RWPE2 (cell line): Measurements from ENCODE around the gene SP110.
"Not testable (repeated sequence)": the region's sequence is repeated elsewhere in the genome, so short reads cannot be mapped to it uniquely, and the experiment has no call there.

Experiments
- ATAC-seq: fragments of 200-7000 bp; cut with Tn5 transposase; 3 replicates; pipeline ENCODE4 v1.9.1; 2021; ENCODE audit warnings: low read depth
- DNase-seq: peaks from one replicate; pipeline ENCODE4 v3.0.0-alpha.2; 2020; ENCODE audit warnings: low spot score
- H3K27ac ChIP-seq: fragments of 450-650 bp; 2 replicates; pipeline ENCODE4 v1.5.1; 2017; ENCODE audit warnings: mild to moderate bottlenecking; ENCODE audit not compliant: poor library complexity, severe bottlenecking
- H3K27me3 ChIP-seq: fragments of 250-450 bp; sonication (Bioruptor Pico); 2 replicates; pipeline ENCODE4 v1.5.1; 2021; ENCODE audit warnings: mild to moderate bottlenecking, moderate library complexity; ENCODE audit not compliant: insufficient read depth, poor library complexity, severe bottlenecking
- H3K36me3 ChIP-seq: fragments of 250-450 bp; sonication (Bioruptor Pico); 2 replicates; pipeline ENCODE4 v1.5.1; 2020; ENCODE audit warnings: low read depth, mild to moderate bottlenecking, moderate library complexity
- H3K4me1 ChIP-seq: fragments of 250-450 bp; sonication (Bioruptor Pico); 2 replicates; pipeline ENCODE4 v1.5.1; 2021; ENCODE audit warnings: mild to moderate bottlenecking, moderate library complexity; ENCODE audit not compliant: insufficient read depth, poor library complexity, severe bottlenecking
- H3K4me3 ChIP-seq: fragments of 250-450 bp; sonication (Bioruptor Pico); 2 replicates; pipeline ENCODE4 v1.5.1; 2021; ENCODE audit warnings: mild to moderate bottlenecking, moderate library complexity; ENCODE audit not compliant: severe bottlenecking
- H3K9me3 ChIP-seq: fragments of 250-450 bp; sonication (Bioruptor Pico); 2 replicates; pipeline ENCODE4 v1.5.1; 2021; ENCODE audit warnings: mild to moderate bottlenecking, moderate library complexity; ENCODE audit not compliant: severe bottlenecking
- TF ChIP-seq, protein P1 (sequence below): fragments of 450-650 bp; IDR thresholded peaks from one replicate; pipeline ENCODE4 v1.5.1; 2017; ENCODE audit warnings: mild to moderate bottlenecking, moderate library complexity; ENCODE audit not compliant: poor library complexity, severe bottlenecking

The SP110 gene

DNA sequence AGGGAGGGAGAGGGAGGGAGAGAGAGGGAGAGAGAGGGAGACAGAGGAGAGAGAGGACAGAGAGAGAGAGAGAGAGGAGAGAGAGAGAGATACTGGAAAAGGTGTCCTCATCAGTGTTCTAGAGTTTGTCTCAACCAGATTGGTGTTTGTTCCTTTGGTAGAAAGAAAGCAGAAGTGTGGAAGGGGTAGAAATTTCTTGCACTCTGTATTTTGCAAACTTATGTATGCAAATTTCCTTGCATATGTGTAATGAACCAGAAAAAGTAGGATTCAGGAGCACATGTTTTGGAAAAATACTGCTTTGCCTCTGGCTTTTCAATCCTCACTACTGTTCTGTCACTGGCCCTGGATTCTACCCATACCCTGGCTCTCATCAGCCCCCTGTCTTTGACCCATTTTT lies 4.7 kb upstream of the SP110 start:
- no peak for DNase-seq
- Histone ChIP-seq H3K27ac (no peak overlapping the region), H3K27me3 (no peaks in the 10 kb centered on the region), H3K4me1 (peaks cover 10% of the 10 kb centered on the region), H3K9me3 (no peaks in the 10 kb centered on the region), H3K4me3 (no peak overlapping the region), H3K36me3 (no peaks in the 10 kb centered on the region)
- TF ChIP-seq, protein P1, sequence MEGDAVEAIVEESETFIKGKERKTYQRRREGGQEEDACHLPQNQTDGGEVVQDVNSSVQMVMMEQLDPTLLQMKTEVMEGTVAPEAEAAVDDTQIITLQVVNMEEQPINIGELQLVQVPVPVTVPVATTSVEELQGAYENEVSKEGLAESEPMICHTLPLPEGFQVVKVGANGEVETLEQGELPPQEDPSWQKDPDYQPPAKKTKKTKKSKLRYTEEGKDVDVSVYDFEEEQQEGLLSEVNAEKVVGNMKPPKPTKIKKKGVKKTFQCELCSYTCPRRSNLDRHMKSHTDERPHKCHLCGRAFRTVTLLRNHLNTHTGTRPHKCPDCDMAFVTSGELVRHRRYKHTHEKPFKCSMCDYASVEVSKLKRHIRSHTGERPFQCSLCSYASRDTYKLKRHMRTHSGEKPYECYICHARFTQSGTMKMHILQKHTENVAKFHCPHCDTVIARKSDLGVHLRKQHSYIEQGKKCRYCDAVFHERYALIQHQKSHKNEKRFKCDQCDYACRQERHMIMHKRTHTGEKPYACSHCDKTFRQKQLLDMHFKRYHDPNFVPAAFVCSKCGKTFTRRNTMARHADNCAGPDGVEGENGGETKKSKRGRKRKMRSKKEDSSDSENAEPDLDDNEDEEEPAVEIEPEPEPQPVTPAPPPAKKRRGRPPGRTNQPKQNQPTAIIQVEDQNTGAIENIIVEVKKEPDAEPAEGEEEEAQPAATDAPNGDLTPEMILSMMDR, result no peak
- no peak for ATAC-seq

DNA sequence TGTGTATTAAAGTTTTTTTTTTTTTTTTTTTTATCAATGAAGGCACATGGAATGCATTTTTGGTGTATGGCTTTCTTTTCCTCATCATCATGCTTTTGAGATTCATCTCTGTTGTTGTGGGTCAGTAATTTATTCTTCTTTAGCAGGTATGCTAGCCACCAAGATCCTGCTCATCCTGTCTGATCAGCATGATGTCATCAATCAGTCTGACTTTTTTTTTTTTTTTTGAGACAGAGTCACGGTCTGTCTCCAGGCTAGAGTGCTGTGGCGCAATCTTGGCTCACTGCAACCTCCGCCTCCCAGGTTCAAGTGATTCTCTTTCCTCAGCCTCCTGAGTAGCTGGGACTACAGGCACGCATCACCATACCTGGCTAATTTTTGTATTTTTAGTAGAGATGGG lies 3.0 kb upstream of the SP110 start:
- H3K36me3 ChIP-seq, DNase-seq, H3K27me3 ChIP-seq, H3K9me3 ChIP-seq, H3K4me3 ChIP-seq: not testable (repeated sequence)
- ATAC-seq, result peak; percentile 13; the same call in 1 of the 3 replicates
- Histone ChIP-seq H3K4me1 (peaks cover 10% of the 10 kb centered on the region), H3K27ac (peak overlapping the region; percentile 10)

DNA sequence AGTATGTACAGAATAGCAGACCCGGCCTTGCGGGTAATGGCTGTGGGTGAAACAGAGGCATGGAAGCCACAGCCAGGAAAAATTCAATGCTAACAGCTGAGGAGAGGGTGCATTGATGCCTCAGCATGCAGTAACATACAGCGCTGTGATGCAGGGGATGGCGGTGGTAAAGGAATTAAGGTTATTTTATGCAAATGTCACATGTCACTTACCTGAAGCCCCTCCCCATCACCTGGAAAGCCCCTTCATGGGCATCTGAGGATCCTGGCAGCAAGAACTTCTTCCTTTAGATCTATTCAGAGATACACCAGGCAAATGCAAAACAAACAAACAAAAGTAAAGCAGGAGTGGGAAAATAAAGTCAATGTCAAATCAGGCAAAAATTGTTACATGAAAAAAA lies 1.7 kb upstream of the SP110 start:
- Histone ChIP-seq H3K27me3 (no peaks in the 10 kb centered on the region), H3K9me3 (no peaks in the 10 kb centered on the region), H3K36me3 (peaks cover 1% of the 10 kb centered on the region; the same call in 1 of the 2 replicates), H3K4me3 (no peak overlapping the region), H3K4me1 (peaks cover 10% of the 10 kb centered on the region), H3K27ac (peak overlapping the region; percentile 10)
- ATAC-seq (no peak), DNase-seq (no peak)
- TF ChIP-seq, protein P1, result no peak

DNA sequence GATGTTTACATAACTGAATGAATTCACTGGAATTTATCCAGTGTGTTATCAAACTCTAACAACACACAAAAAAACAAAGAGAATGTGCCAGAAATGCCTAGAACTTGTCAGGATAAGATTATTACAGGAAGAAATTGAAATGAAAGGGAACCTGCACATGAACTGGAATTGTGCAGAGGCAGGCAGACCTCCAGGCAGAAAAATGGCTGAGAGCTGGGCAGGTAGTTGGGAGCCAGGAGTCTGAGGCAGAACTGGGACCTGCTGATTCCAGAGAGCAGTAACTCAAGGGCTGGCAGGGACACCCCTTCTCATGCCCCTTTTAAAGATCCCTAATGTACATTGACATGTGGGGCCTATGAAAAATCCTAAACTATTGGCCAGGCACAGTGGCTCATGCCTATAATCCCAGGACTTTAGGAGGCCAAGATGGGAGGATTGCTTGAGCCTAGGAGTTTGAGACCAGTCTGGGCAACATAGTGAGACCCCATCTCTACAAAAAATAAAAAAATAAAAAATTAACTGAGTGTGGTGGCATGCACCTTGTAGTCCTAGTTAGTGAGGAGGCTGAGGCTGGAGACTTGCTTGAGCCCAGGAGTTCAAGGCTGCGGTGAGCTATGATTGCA lies 674 bp upstream of the SP110 start:
- Histone ChIP-seq H3K9me3 (no peaks in the 10 kb centered on the region), H3K36me3 (peaks cover 8% of the 10 kb centered on the region), H3K4me3 (peak overlapping the region; percentile 42), H3K4me1 (peaks cover 10% of the 10 kb centered on the region), H3K27ac (peak overlapping the region; percentile 72), H3K27me3 (no peaks in the 10 kb centered on the region)
- DNase-seq, result no peak
- ATAC-seq, result 0 out of 3 replicates have a peak, but pooled peaks have one; percentile 2
- TF ChIP-seq, protein P1, result no peak

DNA sequence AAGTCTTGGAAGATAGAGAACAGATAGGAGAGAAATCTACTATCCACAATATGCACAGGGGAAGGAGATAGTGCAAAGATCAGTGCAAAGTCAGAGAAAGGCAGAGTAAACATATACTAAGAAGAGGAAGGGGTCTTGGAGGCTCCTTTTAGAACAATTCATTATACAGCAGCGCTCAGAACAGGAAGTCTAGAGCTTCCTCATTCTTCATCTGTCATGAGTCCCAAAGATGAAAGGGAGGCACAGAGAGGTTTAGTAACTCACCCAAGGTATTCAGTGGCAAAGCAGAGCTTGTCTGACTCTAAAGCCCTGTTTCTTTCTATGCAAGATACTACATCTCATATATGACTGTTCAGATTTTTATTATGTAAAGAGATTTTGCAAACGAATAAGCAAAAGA lies 1.4 kb downstream of the SP110 start:
- ATAC-seq (no peak), DNase-seq (no peak)
- Histone ChIP-seq H3K27ac (no peak overlapping the region), H3K9me3 (no peaks in the 10 kb centered on the region), H3K27me3 (no peaks in the 10 kb centered on the region), H3K36me3 (peaks cover 13% of the 10 kb centered on the region), H3K4me1 (peaks cover 10% of the 10 kb centered on the region), H3K4me3 (no peak overlapping the region)
- TF ChIP-seq, protein P1, result no peak
